CD4-positive, alpha-beta T cell treated with Interleukin-1 beta for 1 hour (primary cell): Measurements from ENCODE around the gene MTA3.
"Not testable (repeated sequence)": the region's sequence is repeated elsewhere in the genome, so short reads cannot be mapped to it uniquely, and the experiment has no call there.

ENCODE experiments used
- DNase-seq, 2 donors: peaks; one replicate each; pipeline ENCODE4 v3.0.0-alpha.2; 2020 to 2022

Gene MTA3

GRCh38 chr2:42567806-42568400, 529 bp upstream of the MTA3 start:
- DNase-seq = peak; percentile 5 to 20

- no peak for DNase-seq
Observed at GRCh38 chr2:42569116-42569711, 782 bp downstream of the MTA3 start.

- no peak for DNase-seq
Observed at GRCh38 chr2:42569883-42570282, 1.5 kb downstream of the MTA3 start.

- DNase-seq = no peak
Observed at GRCh38 chr2:42572297-42573081, 4.1 kb downstream of the MTA3 start.

- DNase-seq = no peak
Observed at GRCh38 chr2:42573256-42573655, 4.8 kb downstream of the MTA3 start.

- no peak for DNase-seq
Observed at GRCh38 chr2:42575458-42576064, 7.1 kb downstream of the MTA3 start.

- no peak for DNase-seq
Observed at GRCh38 chr2:42578621-42579020, 10.2 kb downstream of the MTA3 start.

- no peak for DNase-seq
Observed at GRCh38 chr2:42581257-42581656, 12.8 kb downstream of the MTA3 start.

- DNase-seq = not testable (repeated sequence)
Observed at GRCh38 chr2:42584628-42585027, 16.2 kb downstream of the MTA3 start.

GRCh38 chr2:42585779-42586178, 17.3 kb downstream of the MTA3 start:
- DNase-seq = no peak

GRCh38 chr2:42587526-42588117, 19.2 kb downstream of the MTA3 start:
- DNase-seq = no peak

- no peak for DNase-seq
Observed at GRCh38 chr2:42588121-42588520, 19.7 kb downstream of the MTA3 start.

GRCh38 chr2:42590176-42590575, 21.7 kb downstream of the MTA3 start:
- DNase-seq = no peak

GRCh38 chr2:42593282-42593681, 24.9 kb downstream of the MTA3 start:
- no peak for DNase-seq

GRCh38 chr2:42598656-42599055, 30.2 kb downstream of the MTA3 start:
- no peak for DNase-seq

GRCh38 chr2:42601076-42601475, 32.6 kb downstream of the MTA3 start:
- no peak for DNase-seq

- no peak for DNase-seq
Observed at GRCh38 chr2:42602218-42602875, 33.9 kb downstream of the MTA3 start.

- no peak for DNase-seq
Observed at GRCh38 chr2:42602876-42603219, 34.4 kb downstream of the MTA3 start.

- not testable (repeated sequence) for DNase-seq
Observed at GRCh38 chr2:42604341-42604867, 36.0 kb downstream of the MTA3 start.

- DNase-seq = not testable (repeated sequence)
Observed at GRCh38 chr2:42606166-42606565, 37.7 kb downstream of the MTA3 start.

- DNase-seq = no peak
Observed at GRCh38 chr2:42607101-42607637, 38.7 kb downstream of the MTA3 start.
